ENCODE results near the gene ANKDD1B. TPM values are rescaled to one million over a fixed set of nuclear protein-coding genes. Genes with fewer than 3 reads are reported as not detected.
A peak's percentile ranks its signal among the peaks of the same experiment; 100 is the strongest.
"Not testable (repeated sequence)": the region's sequence is repeated elsewhere in the genome, so short reads cannot be mapped to it uniquely, and the experiment has no call there.

The ANKDD1B gene
- polyA plus RNA-seq, 2 of the 4 experiments (the other 2 are of a cell fraction) = 0.09 to 0.14 TPM

DNA sequence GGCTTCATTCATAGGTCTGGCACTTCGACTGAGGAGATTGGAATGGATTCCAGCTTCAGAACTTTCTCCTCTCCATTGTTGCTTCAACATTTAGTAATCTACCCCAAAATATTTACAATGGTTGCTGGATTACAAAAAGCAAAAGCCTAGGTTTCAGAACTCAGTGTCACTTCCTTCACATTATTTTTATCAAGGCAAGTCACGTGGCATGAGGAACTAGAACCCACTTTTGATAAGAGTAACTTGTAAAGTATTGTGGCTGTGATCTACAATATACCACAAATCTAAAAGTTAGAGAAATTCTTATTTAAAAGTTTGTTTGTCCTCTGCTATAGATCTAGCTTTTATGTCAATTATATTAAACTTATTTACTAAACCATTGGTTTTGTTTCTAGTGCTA, 39.7 kb upstream of the ANKDD1B start:
- TF ChIP-seq SREBF2 (IDR thresholded peaks at IDR 0.05) = no peak
- no peak for TF ChIP-seq MYC (IDR thresholded peaks at IDR 0.05; ENCODE audit: borderline replicate concordance, low read length)
- no peak for TF ChIP-seq CEBPB (IDR thresholded peaks at IDR 0.05)
- no peak for TF ChIP-seq HOXB13 (CRISPR knock-in tag; IDR thresholded peaks at IDR 0.05; ENCODE audit: low read depth)
- no peak for TF ChIP-seq POLR2AphosphoS2 (conservative IDR thresholded peaks at IDR 0.05; ENCODE audit: low read length)
- no peak for TF ChIP-seq KDM5A (IDR thresholded peaks at IDR 0.05)
- no peak for TF ChIP-seq RARB (CRISPR knock-in tag; IDR thresholded peaks at IDR 0.05)
- TF ChIP-seq, protein P1, sequence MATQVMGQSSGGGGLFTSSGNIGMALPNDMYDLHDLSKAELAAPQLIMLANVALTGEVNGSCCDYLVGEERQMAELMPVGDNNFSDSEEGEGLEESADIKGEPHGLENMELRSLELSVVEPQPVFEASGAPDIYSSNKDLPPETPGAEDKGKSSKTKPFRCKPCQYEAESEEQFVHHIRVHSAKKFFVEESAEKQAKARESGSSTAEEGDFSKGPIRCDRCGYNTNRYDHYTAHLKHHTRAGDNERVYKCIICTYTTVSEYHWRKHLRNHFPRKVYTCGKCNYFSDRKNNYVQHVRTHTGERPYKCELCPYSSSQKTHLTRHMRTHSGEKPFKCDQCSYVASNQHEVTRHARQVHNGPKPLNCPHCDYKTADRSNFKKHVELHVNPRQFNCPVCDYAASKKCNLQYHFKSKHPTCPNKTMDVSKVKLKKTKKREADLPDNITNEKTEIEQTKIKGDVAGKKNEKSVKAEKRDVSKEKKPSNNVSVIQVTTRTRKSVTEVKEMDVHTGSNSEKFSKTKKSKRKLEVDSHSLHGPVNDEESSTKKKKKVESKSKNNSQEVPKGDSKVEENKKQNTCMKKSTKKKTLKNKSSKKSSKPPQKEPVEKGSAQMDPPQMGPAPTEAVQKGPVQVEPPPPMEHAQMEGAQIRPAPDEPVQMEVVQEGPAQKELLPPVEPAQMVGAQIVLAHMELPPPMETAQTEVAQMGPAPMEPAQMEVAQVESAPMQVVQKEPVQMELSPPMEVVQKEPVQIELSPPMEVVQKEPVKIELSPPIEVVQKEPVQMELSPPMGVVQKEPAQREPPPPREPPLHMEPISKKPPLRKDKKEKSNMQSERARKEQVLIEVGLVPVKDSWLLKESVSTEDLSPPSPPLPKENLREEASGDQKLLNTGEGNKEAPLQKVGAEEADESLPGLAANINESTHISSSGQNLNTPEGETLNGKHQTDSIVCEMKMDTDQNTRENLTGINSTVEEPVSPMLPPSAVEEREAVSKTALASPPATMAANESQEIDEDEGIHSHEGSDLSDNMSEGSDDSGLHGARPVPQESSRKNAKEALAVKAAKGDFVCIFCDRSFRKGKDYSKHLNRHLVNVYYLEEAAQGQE (IDR thresholded peaks at IDR 0.05) = no peak
- TF ChIP-seq, protein P2, sequence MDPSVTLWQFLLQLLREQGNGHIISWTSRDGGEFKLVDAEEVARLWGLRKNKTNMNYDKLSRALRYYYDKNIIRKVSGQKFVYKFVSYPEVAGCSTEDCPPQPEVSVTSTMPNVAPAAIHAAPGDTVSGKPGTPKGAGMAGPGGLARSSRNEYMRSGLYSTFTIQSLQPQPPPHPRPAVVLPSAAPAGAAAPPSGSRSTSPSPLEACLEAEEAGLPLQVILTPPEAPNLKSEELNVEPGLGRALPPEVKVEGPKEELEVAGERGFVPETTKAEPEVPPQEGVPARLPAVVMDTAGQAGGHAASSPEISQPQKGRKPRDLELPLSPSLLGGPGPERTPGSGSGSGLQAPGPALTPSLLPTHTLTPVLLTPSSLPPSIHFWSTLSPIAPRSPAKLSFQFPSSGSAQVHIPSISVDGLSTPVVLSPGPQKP (IDR thresholded peaks at IDR 0.05; ENCODE audit: low read depth, low read length) = no peak
- TF ChIP-seq RFX5 (IDR thresholded peaks at IDR 0.05) = no peak
- no peak for TF ChIP-seq ZC3H11A (IDR thresholded peaks at IDR 0.05)
- no peak for TF ChIP-seq ZFP36 (IDR thresholded peaks at IDR 0.05; ENCODE audit: borderline replicate concordance, partially characterized antibody)
- TF ChIP-seq GATA3 (IDR thresholded peaks at IDR 0.05; ENCODE audit: borderline replicate concordance) = no peak
- TF ChIP-seq MAFK (IDR thresholded peaks at IDR 0.05; ENCODE audit: partially characterized antibody) = no peak
- TF ChIP-seq SMC3 (IDR thresholded peaks at IDR 0.05) = no peak
- WGBS (ENCODE audit: missing lambda C conversion rate) = 86% methylated on average over 2 of the region's 2 CpGs
- no peak overlapping the region for H3K4me2 ChIP-seq
- H3K9me3 ChIP-seq = no peaks in the 10 kb centered on the region
- H3K27ac ChIP-seq = no peak overlapping the region
- ATAC-seq (no peak), DNase-seq (ENCODE audit: low read depth in 1 of 2, low spot score in 1 of 2) (no peak), FAIRE-seq (peak; percentile 39)
- H3K4me1 ChIP-seq = peaks cover 37% of the 10 kb centered on the region
- H3K4me3 ChIP-seq = no peak overlapping the region
- ChIA-PET POLR2A (no interaction called here), CTCF (interaction anchor here (0.6 kb wide), 1 partner anchor 191 kb away, joined by 3 read pairs; no protein-coding TSS in a partner anchor)

DNA sequence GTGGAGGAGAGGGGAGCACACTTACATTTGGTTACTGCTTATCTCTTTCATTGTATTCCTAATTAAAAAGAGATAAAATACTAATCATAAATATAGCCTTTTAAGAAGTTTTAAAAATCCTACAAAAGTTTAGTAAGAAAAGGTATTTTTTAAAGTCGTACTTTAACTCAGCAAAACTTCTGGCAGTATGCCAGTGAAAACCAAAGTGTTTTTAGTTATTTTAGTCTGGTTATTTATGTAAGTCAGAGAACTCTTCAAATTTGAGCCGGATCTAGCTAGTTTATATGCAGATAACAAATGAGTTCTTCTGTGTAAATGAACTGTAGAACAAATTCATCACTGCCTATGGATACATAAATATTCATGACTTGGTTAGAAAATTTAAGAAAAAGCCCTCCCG, 36.5 kb upstream of the ANKDD1B start:
- Histone ChIP-seq H3K27ac (no peak overlapping the region), H3K9me3 (no peaks in the 10 kb centered on the region), H3K4me2 (no peak overlapping the region), H3K4me3 (no peak overlapping the region), H3K4me1 (peaks cover 13% of the 10 kb centered on the region; the same call in 1 of the 3 replicates)
- TF ChIP-seq CBX8 (IDR thresholded peaks at IDR 0.05) (no peak), SREBF2 (IDR thresholded peaks at IDR 0.05) (no peak), HEYL (CRISPR knock-in tag; IDR thresholded peaks at IDR 0.05) (no peak), FOXS1 (CRISPR knock-in tag; IDR thresholded peaks at IDR 0.05) (no peak), BHLHE40 (IDR thresholded peaks at IDR 0.05; ENCODE audit: low read depth, low read length) (no peak), EP300 (IDR thresholded peaks at IDR 0.05) (no peak), PHF8 (IDR thresholded peaks at IDR 0.05; ENCODE audit: borderline replicate concordance, low read depth) (no peak)
- TF ChIP-seq, protein P1 (IDR thresholded peaks at IDR 0.05) = no peak
- ChIA-PET POLR2A (interaction anchor here (0.5 kb wide), 1 partner anchor 45 kb away, joined by 6 read pairs; no protein-coding TSS in a partner anchor), CTCF (interaction anchor here (1.0 kb wide), 1 partner anchor 9 kb away, joined by 4 read pairs; no protein-coding TSS in a partner anchor)
- FAIRE-seq = no peak
- 78% methylated on average over 3 of the region's 3 CpGs for WGBS (ENCODE audit: missing lambda C conversion rate)
- no peak for ATAC-seq
- no peak for DNase-seq (ENCODE audit: low read depth in 1 of 2, low spot score in 1 of 2)

DNA sequence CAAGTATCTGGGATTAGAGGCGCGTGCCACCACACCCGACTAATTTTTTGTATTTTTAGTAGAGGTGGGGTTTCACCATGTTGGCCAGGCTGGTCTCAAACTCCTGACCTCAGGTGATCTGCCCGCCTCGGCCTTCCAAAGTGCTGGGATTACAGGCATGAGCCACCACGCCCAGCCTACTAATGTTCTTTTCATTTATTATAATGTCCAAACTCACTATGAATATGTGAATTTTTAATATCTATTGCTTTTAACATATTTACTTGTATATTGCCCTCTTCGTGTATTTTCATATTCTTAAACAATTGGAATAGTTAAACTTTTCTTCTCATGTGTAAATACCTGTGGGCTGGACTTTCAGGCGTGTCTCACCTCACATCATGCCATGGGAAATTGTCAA, 33.0 kb upstream of the ANKDD1B start:
- ATAC-seq; H3K4me3 ChIP-seq; DNase-seq (ENCODE audit: low read depth in 1 of 2, low spot score in 1 of 2); CTCF ChIA-PET; H3K9me3 ChIP-seq; POLR2A ChIA-PET; H3K4me2 ChIP-seq; H3K27ac ChIP-seq; FAIRE-seq: not testable (repeated sequence)
- WGBS (ENCODE audit: missing lambda C conversion rate) = 93% methylated on average over 8 of the region's 8 CpGs
- peaks cover 13% of the 10 kb centered on the region; the same call in 1 of the 3 replicates for H3K4me1 ChIP-seq
